GM10847 (cell line): ENCODE results near the gene OTOP2.

Experiments used
- POLR2A ChIP-seq: IDR thresholded peaks from 2 replicates; pipeline ENCODE4 v1.6.1; 2011; ENCODE audit not compliant: insufficient read length; ENCODE audit errors: extremely low read depth

The OTOP2 gene

DNA sequence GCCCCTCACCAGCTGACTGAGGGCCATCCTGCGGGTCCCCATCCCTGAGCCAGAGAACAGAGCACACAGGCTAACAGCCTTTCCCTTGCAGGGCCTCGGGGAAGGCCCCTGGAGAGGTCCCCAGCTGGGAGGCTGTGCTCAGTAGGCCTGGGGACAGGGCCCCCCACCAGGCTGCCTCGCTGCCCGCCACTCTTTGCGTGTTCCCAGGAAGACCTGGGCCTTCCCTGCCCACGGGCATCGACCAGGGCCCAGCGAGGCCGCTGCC, 47.7 kb downstream of the OTOP2 start:
- no peak for TF ChIP-seq POLR2A

DNA sequence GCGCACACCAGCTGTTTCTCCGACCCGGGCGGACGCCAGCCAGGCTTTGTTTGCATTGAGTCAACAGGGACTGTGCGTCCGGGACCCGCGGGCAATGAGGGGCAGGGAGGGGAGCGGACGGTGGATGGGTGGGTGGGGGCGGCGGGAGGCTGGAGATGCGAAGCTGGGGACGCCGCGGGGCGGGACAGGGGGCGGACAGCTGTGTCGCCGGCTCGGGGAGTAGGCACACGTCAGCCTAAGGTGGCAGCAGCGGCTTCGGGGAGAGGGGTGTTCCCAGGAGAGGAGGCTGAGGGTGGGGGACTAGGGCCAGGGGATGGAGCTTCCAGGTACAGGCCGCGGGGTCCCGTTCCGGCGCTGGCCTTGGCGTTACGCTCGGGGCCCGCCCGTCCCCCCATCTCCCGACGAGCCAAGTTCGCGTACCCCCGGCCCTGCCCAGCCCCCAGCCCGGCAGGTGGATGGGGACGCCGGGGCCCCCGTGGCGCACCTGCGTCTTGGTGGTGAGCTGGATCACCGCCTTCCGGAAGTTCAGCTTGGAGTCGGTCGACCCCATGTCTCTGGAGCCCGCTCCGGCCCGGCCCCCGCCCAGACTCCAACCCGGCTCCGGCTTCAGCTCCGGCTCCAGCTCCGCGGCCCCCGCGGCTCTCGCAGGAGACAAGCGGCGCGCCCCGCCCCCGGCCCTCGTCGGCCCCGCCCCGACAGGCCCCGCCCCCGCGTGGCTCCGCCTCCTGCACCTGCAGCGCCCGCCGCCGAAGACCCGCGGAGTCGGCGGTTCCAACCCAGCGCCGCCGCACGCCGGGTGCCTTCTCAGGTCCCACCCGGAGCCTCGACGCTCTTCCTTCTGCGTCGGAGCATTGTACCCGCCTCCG, 48.3 kb downstream of the OTOP2 start, which contains the start of gene HID1:
TSS of gene HID1 (minus strand) at position 653 of the 866 bp plus-strand sequence. CDS start at position 550, 103 bp downstream.
- TF ChIP-seq POLR2A = no peak

DNA sequence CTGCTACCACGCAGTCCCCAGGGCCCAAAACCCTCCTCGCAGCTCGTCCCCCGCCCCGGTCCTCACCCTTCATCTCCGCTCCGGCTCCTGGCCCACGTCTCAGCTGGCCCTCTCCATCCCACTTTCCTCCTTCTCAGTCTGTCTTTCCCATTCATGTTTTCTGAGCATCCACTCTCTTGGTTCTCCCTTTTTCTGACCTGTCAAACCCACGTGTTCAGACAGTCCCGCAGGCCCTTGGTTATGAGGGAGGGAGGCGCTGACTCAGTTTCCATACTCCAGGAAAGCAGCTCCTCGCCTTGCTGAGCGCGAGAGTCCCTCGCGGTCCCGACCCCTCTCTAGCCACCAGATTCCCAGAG, 48.9 kb downstream of the OTOP2 start:
- no peak for TF ChIP-seq POLR2A

DNA sequence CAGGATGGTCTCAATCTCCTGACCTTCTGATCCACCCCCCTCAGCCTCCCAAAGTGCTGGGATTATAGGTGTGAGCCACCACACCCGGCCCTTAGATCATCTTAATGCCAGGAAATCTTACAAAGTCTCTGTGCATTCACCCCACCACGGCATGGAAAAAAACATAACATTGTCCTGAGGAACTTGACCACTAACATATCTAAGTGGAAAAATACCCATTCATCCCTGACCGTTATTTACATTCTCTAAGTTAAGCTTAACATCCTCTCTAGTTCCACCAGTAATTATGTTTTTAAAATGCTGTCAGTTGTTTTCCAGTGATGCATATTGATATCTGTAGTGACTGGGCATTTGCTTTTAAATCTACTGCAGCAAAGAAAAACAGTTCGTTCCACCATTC, 51.9 kb downstream of the OTOP2 start:
- TF ChIP-seq POLR2A = no peak

DNA sequence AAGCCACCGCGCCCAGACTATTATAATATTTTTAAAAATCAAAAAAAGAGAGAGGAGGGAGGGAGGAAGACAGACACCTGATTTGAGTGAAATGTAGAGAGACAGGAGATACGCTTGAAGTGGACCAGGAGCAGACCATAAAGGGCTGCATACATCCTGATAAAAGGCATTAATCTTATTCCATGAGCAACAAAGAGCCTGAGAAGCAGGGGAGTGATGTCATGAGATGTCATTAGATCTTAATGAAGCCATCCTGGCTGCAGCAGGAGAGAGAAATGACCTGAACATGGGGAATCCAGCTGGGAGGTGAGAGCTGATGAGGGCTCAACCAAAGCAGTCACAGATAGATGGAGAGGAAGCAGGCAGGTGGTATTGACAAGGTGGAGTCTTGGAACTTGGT, 53.7 kb downstream of the OTOP2 start:
- no peak for TF ChIP-seq POLR2A

DNA sequence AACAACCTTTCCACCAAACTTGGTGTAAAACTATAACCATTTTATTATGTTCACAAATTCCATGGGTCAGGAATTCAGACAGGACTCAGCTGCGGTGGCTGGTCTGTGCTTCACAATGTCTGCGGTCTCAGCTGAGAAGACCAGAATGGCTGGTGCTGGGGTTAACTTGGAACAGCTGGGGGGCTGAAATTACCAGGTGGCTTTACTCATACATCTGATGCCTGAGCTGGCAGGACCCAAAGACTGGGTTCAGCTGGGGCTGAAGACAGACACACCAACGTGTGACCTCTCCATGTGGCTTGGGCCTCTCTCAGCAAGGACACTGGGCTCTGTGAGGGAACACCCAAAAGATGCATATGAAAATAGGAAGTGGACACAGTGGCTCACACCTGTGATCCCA, 54.2 kb downstream of the OTOP2 start:
- TF ChIP-seq POLR2A = no peak

DNA sequence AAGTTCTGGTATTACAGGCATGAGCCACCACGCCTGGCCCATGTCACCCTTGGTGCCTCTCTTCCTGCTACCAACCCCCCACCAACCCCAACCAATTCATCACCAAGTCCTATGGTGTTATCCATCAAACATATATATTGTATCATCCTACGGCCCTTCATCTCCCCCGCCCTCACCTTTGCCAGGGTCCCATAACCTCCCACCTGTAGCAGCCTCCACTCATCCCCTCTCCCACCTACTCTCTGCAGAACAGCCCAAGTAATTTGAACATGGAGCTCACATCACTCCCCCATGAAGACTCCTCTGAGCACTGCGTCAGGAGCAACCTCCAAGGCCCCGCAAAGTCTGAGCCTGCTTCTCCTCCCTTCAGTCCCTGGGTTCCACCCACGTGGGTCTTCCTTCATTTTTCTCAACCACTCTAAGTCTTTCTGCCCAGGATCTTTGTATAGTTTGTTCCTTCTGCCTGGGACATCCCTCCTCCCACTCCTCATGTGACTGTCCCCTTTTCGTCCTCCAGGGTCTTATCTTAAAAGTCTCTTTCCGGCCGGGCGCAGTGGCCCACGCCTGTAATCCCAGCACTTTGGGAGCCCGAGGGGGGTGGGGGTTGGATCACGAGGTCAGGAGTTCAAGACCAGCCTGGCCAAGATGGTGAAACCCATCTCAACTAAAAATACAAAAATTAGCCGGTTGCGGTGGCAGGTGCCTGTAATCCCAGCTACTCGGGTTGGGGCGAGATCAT, 55.5 kb downstream of the OTOP2 start:
- TF ChIP-seq POLR2A = no peak

DNA sequence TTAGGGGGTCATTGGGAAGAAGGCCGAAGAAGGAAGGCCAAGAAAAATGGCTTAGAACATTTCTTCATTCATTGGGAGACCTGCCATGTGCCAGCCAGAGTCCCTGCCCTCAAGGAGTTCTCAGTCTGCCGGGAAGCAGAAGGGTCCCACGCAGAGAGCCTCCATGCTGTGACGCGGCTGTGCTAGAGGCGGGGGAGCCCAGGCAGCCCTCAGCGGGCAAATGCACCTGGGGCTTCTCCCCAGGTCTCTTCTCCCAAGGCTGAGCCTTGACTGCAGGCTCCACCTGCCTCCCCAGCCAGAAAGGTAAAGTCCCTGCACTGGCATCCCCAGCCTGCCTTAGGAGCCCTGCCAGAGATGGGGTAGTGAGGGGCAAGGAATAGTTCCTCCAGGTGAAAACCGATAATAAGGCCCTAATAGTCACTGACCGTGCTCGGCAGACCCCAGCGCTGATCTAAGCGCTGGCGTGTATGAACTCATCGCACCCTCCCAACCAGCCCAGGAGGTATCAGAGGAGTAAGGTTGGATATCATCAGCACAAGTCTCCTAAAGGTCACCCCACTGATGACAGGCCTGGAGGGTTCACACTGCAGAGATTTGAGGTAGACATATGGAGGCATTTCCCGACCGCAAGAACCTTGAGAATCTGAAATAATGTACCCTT, 57.4 kb downstream of the OTOP2 start:
- TF ChIP-seq POLR2A = no peak

DNA sequence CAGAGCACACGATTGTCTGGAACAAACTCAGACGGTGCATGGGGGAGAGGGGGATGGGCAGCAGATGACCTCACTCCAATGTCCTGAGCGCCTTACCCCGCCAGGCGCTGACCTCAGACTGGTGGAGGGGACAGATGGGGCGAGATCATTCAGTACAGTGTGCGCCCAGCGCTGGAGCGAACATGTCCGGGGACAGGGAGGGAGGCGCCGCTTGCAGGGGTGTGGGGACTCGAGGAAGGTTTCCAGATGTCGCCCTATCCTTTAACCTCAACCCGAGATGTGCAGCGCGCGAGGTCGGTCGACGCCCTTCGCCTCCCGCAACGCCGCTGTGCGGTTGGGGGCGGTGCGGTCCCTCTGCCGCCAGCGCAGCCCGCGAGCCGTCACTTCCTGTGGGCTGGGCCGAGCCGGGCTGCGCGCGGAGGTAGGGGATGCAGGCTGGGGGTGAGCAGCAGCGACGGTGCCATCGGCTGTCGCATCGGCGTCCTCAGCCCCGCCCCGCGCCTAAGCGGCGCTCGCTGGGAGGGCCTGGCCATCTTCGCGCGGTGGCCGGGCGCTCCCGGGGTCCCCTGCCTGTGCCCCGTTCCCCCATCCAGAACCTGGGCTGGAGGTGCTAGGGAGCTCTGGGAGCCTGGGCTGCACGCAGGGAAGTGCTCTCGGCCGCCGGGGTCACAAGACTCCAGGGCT, 58.0 kb downstream of the OTOP2 start:
- no peak for TF ChIP-seq POLR2A
